T follicular helper cell (primary cell): ENCODE measurements around the gene RAB28.

Experiments
- DNase-seq: peaks from one replicate; pipeline ENCODE4 v3.0.0-alpha.2; 2020; ENCODE audit warnings: low read depth

RAB28 gene

GRCh38 chr4:13509442-13509841 is 25.3 kb upstream of the RAB28 start:
- no peak for DNase-seq

DNA sequence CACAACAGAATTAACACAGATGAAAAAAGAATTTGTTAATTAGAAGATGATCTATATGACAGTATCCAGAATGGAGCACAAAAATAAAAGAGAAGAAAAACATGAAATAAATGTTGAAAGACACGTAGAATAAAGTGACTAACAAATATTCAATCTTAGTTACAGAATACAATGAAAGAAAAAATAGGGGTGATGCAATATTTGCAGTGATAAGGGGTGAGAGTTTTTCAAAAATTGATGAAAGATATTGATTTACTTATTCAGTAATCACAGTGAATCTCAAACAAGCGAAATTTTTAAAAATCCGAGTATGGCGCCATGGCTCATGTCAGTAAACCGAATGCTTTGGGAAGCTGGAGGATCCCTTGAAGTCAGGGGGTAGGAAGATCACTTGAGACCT is 20.2 kb upstream of the RAB28 start:
- no peak for DNase-seq

DNA sequence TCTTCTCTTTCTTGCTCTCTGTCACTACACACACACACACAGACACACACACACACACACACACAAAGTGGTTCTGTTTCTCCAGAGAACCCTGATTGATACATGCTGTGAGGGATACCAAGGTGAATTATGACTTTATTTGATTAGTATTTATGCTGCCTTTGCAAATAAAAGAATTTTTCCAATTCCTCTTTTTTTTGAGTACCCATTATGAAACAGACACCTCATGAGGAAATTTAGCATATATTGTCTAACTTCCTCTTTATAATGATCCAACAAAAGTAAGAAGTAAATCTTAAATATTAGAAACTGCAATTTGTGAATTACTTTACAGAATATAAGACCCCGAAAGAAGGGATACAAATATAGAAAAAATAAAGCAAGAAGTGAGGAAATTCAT is 14.3 kb upstream of the RAB28 start:
- no peak for DNase-seq

DNA sequence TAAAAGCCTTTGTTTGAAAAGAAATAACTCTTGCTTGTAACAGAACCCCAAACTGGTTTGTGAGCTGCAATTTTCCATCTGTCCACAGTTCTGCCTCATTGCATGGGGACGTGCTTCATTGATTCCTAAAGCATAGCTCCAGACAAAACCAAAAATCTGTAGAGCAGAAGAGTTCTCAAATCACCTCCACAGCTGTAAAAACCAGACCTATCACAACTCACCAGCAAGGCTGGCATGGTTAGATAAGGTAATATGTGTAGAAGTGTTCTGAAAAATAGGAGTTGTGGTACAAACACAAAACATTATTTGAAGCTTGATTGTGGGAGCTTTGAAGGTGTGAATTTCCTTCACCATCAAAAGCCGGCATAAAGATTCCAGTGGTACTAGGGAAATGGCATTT is 12.5 kb upstream of the RAB28 start:
- no peak for DNase-seq

DNA sequence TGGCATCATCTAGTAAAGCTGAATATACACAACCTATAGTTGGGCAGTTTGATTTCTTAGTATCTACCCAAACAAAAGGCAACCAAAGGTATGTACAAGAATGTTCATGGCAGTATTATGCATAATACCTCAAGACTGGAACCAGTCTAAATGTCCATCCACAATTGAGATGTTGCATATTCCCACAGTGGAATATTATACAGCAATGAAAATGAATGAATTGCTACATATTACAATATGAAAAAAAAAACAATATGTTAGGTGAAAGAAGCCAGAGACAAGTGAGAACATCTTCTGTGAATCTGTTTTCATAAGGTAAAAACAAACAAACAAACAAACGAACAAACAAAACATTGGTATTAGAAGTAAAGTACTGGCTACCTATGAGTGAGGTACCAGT is 11.6 kb upstream of the RAB28 start:
- no peak for DNase-seq

GRCh38 chr4:13493793-13494192 is 9.7 kb upstream of the RAB28 start:
- no peak for DNase-seq

DNA sequence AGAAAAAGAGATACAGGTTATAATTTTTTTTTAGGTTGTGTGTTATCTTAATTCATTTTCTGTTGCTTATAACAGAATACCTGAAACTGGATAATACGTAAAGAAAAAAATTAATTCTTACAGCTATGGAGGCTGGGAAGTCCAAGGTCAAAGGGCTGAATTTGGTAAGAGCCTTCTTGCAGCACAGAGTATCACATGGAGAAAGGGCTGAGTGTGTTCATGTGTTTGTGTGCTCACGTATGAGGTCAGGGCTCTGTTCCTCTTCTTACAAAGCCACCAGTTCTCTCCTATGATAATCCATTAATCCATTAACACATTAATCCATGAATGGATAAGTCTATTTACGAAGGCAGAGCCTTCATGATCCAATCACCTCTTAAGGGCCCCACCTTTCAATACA is 8.6 kb upstream of the RAB28 start:
- no peak for DNase-seq

- peak; percentile 18 for DNase-seq
Observed at GRCh38 chr4:13484749-13485221, 645 bp upstream of the RAB28 start.

- DNase-seq, result no peak
Observed at GRCh38 chr4:13483768-13484121, 395 bp downstream of the RAB28 start.

DNA sequence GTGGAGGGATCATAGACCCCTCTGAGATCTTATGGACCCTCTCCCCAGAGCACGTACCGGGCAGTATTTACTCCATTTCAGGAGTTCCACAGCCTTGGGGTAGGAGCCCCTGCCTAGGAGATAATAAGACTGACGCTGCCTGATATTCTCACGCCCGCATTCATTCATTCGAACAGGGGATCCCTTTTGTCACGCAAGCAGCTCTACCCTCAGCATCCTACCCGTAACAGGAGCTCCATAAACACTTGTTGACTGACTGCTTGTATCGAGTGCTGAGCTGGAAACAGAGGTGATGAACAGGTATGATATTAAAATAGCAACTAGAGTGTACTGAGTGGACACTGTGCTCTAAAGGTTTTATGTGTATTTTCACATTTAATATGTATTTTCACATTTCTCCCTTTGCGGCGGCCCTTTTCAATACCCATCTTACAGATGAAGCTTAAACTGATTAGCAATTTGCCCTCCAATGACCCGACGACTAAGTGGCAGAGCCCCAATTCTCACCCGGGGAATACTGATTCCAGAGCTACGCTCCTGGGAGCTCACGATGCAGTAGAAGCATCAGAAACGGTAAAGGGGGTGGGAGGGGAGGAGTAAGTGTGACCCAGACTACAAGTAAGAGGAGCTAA is 888 bp downstream of the RAB28 start:
- no peak for DNase-seq

- no peak for DNase-seq
Observed at GRCh38 chr4:13481569-13481968, 2.6 kb downstream of the RAB28 start.

GRCh38 chr4:13478707-13479106 is 5.4 kb downstream of the RAB28 start:
- no peak for DNase-seq

DNA sequence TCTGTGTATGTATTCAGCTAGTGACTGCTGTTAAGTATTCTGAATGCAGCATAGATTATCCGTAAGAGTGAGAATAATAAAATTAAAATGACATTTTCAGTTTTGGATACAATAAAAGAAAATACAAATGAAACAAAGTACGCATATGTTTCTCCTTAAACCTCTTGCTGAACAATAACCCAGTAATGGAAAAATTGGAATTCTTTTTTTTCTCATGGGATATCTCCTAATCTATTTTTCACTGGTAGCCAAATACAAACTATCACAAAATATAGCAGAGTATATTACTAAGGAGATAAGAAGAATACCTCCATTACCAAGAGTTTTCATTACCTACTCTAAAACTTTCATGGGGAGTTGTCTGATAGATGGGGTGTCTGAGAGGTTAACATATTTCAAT is 6.0 kb downstream of the RAB28 start:
- DNase-seq, result no peak

DNA sequence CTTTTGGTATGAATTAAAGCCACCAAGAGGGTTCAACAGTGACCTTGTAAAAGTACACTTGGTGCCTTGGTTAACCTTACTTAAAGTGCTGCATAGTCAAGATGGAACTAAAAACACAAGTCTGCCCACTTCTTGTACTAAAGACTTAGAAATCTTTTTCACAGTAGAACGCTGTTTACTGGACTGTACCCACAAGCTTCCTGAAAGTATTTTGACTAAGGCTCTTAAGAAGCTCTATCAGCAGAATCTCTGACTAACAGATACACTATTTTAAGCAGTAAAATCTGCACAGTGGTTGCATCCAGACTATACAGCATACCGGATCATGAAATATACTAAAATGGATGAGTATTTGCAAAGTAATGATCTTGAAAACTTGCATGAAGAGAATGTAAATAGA is 7.2 kb downstream of the RAB28 start:
- DNase-seq, result no peak

DNA sequence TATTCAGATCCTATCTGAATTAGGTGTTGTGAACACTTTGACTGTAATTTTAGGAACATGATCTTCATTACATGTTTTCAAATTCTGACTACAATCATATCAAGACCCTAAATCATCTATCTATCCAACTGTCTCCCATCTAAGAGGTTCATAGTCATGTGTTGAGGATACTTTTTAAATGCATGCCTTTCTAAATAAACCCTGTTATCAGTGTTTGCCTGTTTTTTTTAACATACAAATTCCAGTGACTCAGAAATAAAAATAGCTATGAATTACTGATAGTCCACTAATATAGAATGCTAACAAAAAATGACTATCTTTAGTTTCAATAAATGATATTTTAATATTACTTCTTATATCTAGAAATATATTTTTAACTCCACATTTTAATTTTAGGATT is 8.0 kb downstream of the RAB28 start:
- DNase-seq, result no peak

- DNase-seq, result no peak
Observed at GRCh38 chr4:13471400-13471799, 12.7 kb downstream of the RAB28 start.

DNA sequence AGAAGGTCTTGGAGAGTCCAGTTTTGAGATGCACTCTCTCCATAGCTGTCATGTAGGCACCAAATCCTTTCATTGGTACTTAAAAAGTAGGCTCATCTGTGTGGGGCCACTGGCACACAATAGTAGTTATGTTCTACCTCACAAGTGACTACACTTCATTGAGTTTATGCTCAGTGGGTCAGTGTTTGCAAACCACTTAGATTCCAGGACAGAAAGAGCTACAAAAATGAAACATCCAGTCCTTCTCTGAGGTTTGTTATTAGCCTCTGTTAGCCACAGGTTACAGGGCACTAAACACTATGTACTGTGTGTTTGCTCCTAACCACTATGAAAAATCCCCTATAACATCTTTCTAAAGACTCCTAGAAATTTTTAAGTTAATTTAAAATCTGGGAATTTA is 13.8 kb downstream of the RAB28 start:
- DNase-seq, result no peak

GRCh38 chr4:13464973-13465372 is 19.2 kb downstream of the RAB28 start:
- DNase-seq, result no peak

GRCh38 chr4:13464543-13464942 is 19.6 kb downstream of the RAB28 start:
- no peak for DNase-seq

DNA sequence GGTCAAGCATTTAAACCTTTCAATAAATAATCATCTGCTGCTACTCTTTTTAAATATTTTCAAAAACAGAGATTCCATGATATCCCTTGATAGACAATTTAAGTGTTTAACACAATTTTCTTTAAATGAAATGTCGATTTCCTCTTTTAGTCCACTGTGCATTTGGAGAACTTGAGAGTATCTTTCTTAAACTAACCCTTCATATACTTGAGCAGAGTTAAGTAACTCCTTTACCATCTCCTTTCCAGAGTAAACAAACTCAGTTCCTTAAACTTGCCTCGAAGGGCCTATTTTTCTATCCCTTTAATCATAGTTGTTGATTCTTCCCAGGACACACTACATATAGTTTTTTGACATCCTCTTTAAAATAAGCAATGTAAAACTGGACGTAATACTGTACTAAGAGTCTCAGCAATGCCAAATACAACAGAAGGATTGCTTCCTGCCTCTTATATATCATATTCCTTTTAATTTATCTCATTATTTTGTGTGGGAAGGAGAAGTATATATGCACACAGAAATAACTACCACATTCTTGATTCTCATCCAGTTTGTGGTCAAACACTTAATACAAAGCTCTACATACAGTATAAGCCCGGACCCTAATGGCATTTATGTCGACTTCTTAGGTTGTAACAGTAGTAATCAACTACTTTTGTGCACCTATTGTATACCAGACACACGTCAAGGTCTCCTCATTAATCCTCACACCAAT is 22.8 kb downstream of the RAB28 start:
- DNase-seq, result no peak

DNA sequence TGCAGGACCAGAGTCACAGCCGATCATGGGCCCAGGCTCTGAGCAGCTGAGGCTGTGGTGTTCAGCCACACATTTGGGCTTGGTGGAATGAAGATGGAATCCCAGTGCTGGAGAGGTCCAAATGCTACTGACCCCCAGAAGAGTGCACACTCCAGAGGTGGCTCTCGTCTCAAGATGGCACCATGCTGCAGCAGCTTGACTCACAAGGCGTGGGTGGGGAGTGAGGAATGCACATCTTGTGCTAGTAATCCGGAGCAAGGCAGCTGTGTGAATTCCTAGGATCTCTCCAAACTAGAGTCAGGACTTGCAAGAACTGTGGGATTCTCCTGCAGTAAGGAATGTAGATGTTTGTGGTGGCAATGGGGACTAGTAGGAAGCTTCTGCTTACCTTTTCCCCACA is 28.7 kb downstream of the RAB28 start:
- no peak for DNase-seq

DNA sequence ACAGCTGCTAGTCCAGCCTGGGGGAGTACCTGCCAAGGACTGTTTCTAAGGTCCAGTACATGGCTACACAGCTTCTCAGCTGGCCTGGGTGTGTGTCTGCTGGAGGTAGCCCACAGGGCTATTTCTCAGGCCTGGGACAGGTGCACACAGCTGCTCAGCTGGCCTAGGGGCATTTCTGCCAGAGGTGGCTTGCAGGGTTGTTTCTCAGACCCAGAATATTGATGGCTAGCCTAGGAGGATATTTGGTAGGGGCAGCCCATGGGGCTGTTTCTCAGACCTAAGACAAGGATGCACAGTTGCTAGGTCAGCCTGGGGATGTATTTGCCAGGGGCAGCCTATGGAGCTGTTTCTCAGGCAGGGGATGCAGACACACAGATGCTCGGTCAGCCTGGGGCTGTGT is 29.4 kb downstream of the RAB28 start:
- no peak for DNase-seq

GRCh38 chr4:13452927-13453579 is 31.1 kb downstream of the RAB28 start:
- no peak for DNase-seq

DNA sequence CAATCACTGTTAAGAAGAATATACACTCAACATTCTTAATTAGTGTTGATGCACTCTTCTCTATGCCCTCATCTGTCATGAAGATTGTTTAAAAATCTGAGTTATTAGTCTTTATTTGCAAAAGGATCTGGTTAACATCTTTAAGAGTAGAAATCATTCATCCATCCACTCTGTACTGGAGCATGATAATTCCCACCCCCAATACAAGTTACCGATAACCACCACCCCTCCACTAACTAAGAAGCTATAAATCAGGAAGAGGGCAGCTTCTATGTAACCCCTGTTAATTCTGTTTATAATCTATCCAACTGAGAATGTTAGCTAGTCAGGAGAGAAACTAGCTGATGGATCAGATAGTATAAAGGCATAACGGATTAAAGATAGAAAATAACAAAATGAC is 34.5 kb downstream of the RAB28 start:
- DNase-seq, result no peak
